Measurements from ENCODE around the gene NOXO1.

The NOXO1 gene

GRCh38 chr16:2009791-2010510, 28.7 kb upstream of the NOXO1 start, which contains the start of gene ZNF598:
ZNF598 (minus strand) TSS chr16:2009821.
- FAIRE-seq: no peak

- no peak for FAIRE-seq
Measured at GRCh38 chr16:2009164-2009711, 28.0 kb upstream of the NOXO1 start.

GRCh38 chr16:2008631-2009163, 27.4 kb upstream of the NOXO1 start:
- FAIRE-seq: no peak

- FAIRE-seq: no peak
Measured at GRCh38 chr16:2008009-2008526, 26.8 kb upstream of the NOXO1 start.

- no peak for FAIRE-seq
Measured at GRCh38 chr16:2007081-2007836, 26.0 kb upstream of the NOXO1 start.

GRCh38 chr16:2006317-2006716, 25.0 kb upstream of the NOXO1 start:
- no peak for FAIRE-seq

GRCh38 chr16:2005646-2006045, 24.4 kb upstream of the NOXO1 start:
- no peak for FAIRE-seq

- FAIRE-seq: no peak
Measured at GRCh38 chr16:2004795-2005517, 23.7 kb upstream of the NOXO1 start.

- peak; percentile 94 for FAIRE-seq
Measured at GRCh38 chr16:2003827-2004641, 22.8 kb upstream of the NOXO1 start.

- no peak for FAIRE-seq
Measured at GRCh38 chr16:2003231-2003826, 22.1 kb upstream of the NOXO1 start.

GRCh38 chr16:2002406-2003230, 21.3 kb upstream of the NOXO1 start:
- no peak for FAIRE-seq

- FAIRE-seq: no peak
Measured at GRCh38 chr16:2001456-2002355, 20.4 kb upstream of the NOXO1 start.

- FAIRE-seq: no peak
Measured at GRCh38 chr16:2001035-2001434, 19.8 kb upstream of the NOXO1 start.

- FAIRE-seq: no peak
Measured at GRCh38 chr16:1999866-2000514, 18.7 kb upstream of the NOXO1 start.

GRCh38 chr16:1998852-1999801, 17.9 kb upstream of the NOXO1 start:
- no peak for FAIRE-seq

GRCh38 chr16:1998360-1998835, 17.1 kb upstream of the NOXO1 start:
- no peak for FAIRE-seq
